ENCODE results near the gene GALK1.

DNA sequence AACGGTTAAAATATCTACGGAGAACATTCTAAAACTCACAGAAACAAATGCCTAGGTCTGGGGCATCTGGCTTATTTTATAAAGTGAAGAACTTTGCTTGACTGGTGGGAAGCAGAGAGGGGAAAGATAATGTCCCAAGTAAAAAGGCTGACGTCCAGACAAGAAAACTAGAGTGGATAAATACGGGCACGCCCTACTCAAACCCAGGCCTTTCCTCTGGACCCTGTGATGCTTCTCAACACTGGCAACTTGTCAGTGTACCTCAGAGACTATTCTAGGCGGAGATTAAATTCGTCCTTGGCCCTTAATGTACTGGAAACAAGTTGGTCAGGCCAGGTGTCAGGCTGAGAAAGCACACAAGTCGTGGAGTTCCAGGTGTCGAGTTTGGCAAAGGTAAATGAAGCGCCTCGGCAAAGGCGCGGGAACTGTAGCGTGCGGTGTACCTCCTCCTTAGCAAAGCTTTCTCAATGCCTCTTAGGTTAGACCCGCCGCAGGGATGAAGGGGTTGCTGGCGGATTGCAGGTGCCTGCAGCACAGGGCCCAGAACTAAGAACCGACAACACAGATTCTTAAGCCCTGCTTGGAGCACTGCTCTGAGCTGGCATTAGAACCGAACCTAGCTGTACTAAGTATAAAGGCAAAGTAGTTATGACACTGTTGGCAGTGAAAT, 18.9 kb upstream of the GALK1 start:
- TF ChIP-seq, protein P1, sequence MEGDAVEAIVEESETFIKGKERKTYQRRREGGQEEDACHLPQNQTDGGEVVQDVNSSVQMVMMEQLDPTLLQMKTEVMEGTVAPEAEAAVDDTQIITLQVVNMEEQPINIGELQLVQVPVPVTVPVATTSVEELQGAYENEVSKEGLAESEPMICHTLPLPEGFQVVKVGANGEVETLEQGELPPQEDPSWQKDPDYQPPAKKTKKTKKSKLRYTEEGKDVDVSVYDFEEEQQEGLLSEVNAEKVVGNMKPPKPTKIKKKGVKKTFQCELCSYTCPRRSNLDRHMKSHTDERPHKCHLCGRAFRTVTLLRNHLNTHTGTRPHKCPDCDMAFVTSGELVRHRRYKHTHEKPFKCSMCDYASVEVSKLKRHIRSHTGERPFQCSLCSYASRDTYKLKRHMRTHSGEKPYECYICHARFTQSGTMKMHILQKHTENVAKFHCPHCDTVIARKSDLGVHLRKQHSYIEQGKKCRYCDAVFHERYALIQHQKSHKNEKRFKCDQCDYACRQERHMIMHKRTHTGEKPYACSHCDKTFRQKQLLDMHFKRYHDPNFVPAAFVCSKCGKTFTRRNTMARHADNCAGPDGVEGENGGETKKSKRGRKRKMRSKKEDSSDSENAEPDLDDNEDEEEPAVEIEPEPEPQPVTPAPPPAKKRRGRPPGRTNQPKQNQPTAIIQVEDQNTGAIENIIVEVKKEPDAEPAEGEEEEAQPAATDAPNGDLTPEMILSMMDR (IDR thresholded peaks at IDR 0.05) = no peak
- TF ChIP-seq EP300 (IDR thresholded peaks at IDR 0.05) = no peak
- TF ChIP-seq POLR2A (IDR thresholded peaks at IDR 0.05) = no peak
- no peak for TF ChIP-seq POLR2AphosphoS5 (IDR thresholded peaks at IDR 0.05)
